Measurements from ENCODE around the gene TPRN.

TPRN gene

GRCh38 chr9:137224830-137225694 is 24.5 kb upstream of the TPRN start, which contains the start of gene CYSRT1:
CYSRT1 (plus strand) TSS chr9:137225174; CDS start chr9:137225622, 448 bp downstream.
- DNase-seq = no peak

- peak; percentile 96 to 98 (median 98) for DNase-seq
Measured at GRCh38 chr9:137223078-137223970, 22.8 kb upstream of the TPRN start.

GRCh38 chr9:137222190-137223077 is 21.9 kb upstream of the TPRN start, which contains the start of gene RNF208:
RNF208 (minus strand) TSS chr9:137222240; CDS start chr9:137221212, 1,028 bp downstream.
- DNase-seq = no peak

GRCh38 chr9:137221506-137222111 is 21.1 kb upstream of the TPRN start:
- DNase-seq = no peak

- DNase-seq = no peak
Measured at GRCh38 chr9:137221095-137221505, 20.6 kb upstream of the TPRN start.

- no peak for DNase-seq
Measured at GRCh38 chr9:137220317-137221094, 20.0 kb upstream of the TPRN start.

GRCh38 chr9:137219757-137220316 is 19.3 kb upstream of the TPRN start:
- DNase-seq = no peak

GRCh38 chr9:137218754-137219271 is 18.3 kb upstream of the TPRN start:
- DNase-seq = no peak

- DNase-seq = no peak
Measured at GRCh38 chr9:137218212-137218753, 17.7 kb upstream of the TPRN start.

- no peak for DNase-seq
Measured at GRCh38 chr9:137217276-137218211, 17.0 kb upstream of the TPRN start.

GRCh38 chr9:137216188-137216965 is 15.8 kb upstream of the TPRN start:
- no peak for DNase-seq

GRCh38 chr9:137215196-137215986 is 14.8 kb upstream of the TPRN start:
- no peak for DNase-seq

GRCh38 chr9:137214620-137215019 is 14.1 kb upstream of the TPRN start:
- no peak for DNase-seq

GRCh38 chr9:137213160-137214060 is 12.9 kb upstream of the TPRN start:
- no peak for DNase-seq

GRCh38 chr9:137212520-137212919 is 12.0 kb upstream of the TPRN start:
- no peak for DNase-seq

GRCh38 chr9:137211532-137211931 is 11.0 kb upstream of the TPRN start:
- DNase-seq = no peak

Measured in activated CD4-positive, CD25-positive, alpha-beta regulatory T cell (primary cell).